Calu3 (cell line): ENCODE data around the gene BMERB1. TPM values are rescaled to one million over a fixed set of nuclear protein-coding genes. Genes with fewer than 3 reads are reported as not detected.
A peak's percentile ranks its signal among the peaks of the same experiment; 100 is the strongest.
"Not testable (repeated sequence)": the region's sequence is repeated elsewhere in the genome, so short reads cannot be mapped to it uniquely, and the experiment has no call there.

Source experiments
- BruUV-seq: library from RNA; stranded (reverse); fragments of 400-500 nt; replicated peaks from 2 replicates; lab custom pipeline; 2021; lab: Mats Ljungman, UMichigan
- CTCF ChIA-PET: fragments of 300-600 bp; sonication (Branson Sonifier 250); formaldehyde crosslinking; loops from one replicate; lab custom pipeline; 2022; ENCODE audit warnings: antibody characterized with exemption; lab: Charles Lee
- DNase-seq: peaks from one replicate; pipeline ENCODE4 v3.0.0; 2022
- H3K27ac Mint-ChIP-seq: one replicate; pipeline ENCODE4 v1.8.0; 2022; ENCODE audit warnings: mixed read lengths; ENCODE audit not compliant: unreplicated experiment
- H3K27me3 Mint-ChIP-seq: one replicate; pipeline ENCODE4 v1.8.0; 2022; ENCODE audit warnings: mixed read lengths; ENCODE audit not compliant: unreplicated experiment
- H3K36me3 Mint-ChIP-seq: one replicate; pipeline ENCODE4 v1.8.0; 2022; ENCODE audit warnings: mild to moderate bottlenecking, moderate library complexity, mixed read lengths; ENCODE audit not compliant: insufficient read depth, unreplicated experiment
- H3K4me1 Mint-ChIP-seq: one replicate; pipeline ENCODE4 v1.8.0; 2022; ENCODE audit warnings: mild to moderate bottlenecking, low read depth, mixed read lengths; ENCODE audit not compliant: unreplicated experiment
- H3K4me3 Mint-ChIP-seq: one replicate; pipeline ENCODE4 v1.8.0; 2022; ENCODE audit warnings: mild to moderate bottlenecking, low read depth, moderate library complexity, mixed read lengths; ENCODE audit not compliant: unreplicated experiment
- H3K9me3 Mint-ChIP-seq: one replicate; pipeline ENCODE4 v1.8.0; 2022; ENCODE audit warnings: low read depth, mixed read lengths; ENCODE audit not compliant: unreplicated experiment
- intact Hi-C: fragments of 100-400 bp; cut with micrococcal nuclease; formaldehyde crosslinking; loops from one replicate; pipeline ENCODE4 v1.10.0; 2022; ENCODE audit not compliant: unreplicated experiment
- total RNA-seq: library from RNA; stranded (reverse); gene quantifications from 2 replicates; pipeline ENCODE4 v1.2.3, GENCODE V29; 2022
- TF ChIP-seq, protein P1 (sequence below): fragments of 200-600 bp; IDR thresholded peaks from one replicate; pipeline ENCODE4 v1.8.0; 2022; ENCODE audit warnings: antibody characterized with exemption; ENCODE audit not compliant: unreplicated experiment

The BMERB1 gene
- total RNA-seq, 1 experiment from 2014 or later: 3.0 TPM

DNA sequence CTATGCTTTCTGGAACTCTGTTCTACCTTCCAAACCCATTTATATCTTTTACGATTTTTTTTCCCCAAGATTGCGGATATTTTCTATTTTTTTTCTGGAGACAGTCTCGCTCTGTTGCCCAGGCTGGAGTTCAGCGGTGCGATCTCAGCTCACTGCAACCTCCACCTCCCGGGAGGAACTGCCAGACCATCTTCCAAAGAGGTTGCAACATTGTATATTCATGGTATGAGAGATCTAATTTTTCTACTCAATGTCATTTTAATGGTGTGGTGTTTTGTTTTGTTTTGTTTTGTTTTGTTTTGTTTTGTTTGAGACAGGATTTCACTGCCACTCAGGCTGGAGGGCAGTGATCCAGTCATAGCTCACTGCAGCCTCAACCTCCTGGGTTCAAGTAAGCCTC lies 8.5 kb upstream of the BMERB1 start:
- H3K9me3 Mint-ChIP-seq: no peaks in the 10 kb centered on the region
- TF ChIP-seq, protein P1, sequence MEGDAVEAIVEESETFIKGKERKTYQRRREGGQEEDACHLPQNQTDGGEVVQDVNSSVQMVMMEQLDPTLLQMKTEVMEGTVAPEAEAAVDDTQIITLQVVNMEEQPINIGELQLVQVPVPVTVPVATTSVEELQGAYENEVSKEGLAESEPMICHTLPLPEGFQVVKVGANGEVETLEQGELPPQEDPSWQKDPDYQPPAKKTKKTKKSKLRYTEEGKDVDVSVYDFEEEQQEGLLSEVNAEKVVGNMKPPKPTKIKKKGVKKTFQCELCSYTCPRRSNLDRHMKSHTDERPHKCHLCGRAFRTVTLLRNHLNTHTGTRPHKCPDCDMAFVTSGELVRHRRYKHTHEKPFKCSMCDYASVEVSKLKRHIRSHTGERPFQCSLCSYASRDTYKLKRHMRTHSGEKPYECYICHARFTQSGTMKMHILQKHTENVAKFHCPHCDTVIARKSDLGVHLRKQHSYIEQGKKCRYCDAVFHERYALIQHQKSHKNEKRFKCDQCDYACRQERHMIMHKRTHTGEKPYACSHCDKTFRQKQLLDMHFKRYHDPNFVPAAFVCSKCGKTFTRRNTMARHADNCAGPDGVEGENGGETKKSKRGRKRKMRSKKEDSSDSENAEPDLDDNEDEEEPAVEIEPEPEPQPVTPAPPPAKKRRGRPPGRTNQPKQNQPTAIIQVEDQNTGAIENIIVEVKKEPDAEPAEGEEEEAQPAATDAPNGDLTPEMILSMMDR: no peak
- no TSS peak for BruUV-seq
- H3K4me1 Mint-ChIP-seq: no peaks in the 10 kb centered on the region
- no peaks in the 10 kb centered on the region for H3K36me3 Mint-ChIP-seq
- H3K27ac Mint-ChIP-seq: no peak overlapping the region
- CTCF ChIA-PET: no interaction called here
- intact Hi-C loops: loop anchor here (2.0 to 10.0 kb wide), 2 partner anchors 41 to 279 kb away; no protein-coding TSS in a partner anchor
- DNase-seq: no peak
- H3K27me3 Mint-ChIP-seq: no peaks in the 10 kb centered on the region
- H3K4me3 Mint-ChIP-seq: no peak overlapping the region

DNA sequence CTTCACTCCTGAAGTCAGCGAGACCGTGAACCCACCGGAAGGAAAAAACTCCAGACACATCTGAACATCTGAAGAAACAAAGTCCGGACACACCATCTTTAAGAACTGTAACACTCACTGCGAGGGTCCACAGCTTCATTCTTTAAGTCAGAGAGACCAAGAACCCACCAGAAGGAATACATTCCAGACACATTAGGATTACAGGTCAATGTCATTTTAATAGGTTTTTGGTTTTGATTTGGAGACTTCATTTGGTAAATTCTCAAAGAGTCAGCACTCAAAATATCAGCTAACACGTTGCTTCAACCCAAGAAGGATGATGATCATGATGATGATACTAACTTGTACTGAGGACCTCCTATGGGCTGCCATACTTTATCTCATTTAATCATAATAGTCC lies 7.6 kb upstream of the BMERB1 start:
- Mint-ChIP-seq H3K27me3 (no peaks in the 10 kb centered on the region), H3K36me3 (no peaks in the 10 kb centered on the region), H3K4me3 (no peak overlapping the region), H3K9me3 (no peaks in the 10 kb centered on the region), H3K27ac (no peak overlapping the region), H3K4me1 (no peaks in the 10 kb centered on the region)
- DNase-seq: no peak
- TF ChIP-seq, protein P1: no peak
- intact Hi-C loops: loop anchor here (2.0 to 10.0 kb wide), 2 partner anchors 40 to 278 kb away; no protein-coding TSS in a partner anchor
- CTCF ChIA-PET: interaction anchor here (1.2 to 1.9 kb wide), 5 partner anchors 13 to 216 kb away, joined by 4 to 14 read pairs (median 6); partner anchors contain the start of gene MARF1
- no TSS peak for BruUV-seq

DNA sequence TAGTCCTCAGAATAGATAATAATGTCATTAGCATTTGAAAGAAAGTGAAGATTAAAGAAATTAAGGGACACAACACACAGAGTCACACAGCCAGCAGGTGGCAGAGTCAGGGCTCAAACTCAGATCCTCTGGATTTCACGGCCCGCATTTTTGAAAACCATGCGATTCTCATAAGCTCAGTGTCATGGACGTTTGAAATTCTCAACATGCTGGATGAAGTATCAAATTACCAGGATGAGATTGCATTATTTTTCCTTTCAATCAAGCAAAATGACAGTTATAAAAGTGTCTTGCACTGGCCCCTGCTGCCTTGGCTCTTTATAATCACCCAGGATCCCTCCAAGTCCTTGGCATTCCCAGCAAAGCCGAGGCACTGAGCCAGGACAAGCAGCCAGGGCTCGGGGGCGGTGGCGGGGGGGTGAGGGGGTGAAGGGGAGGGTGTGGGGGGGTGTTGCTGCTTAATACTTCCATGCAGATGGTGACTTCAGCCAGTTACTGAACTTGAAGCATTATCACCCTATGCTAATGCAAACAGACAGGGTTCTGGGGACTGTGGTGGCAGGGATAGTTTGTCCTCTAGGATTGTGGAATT lies 6.6 kb upstream of the BMERB1 start:
- Mint-ChIP-seq H3K9me3 (no peaks in the 10 kb centered on the region), H3K4me3 (no peak overlapping the region), H3K4me1 (no peaks in the 10 kb centered on the region), H3K27me3 (peaks cover under 1% of the 10 kb centered on the region), H3K36me3 (no peaks in the 10 kb centered on the region), H3K27ac (no peak overlapping the region)
- CTCF ChIA-PET: interaction anchor here (0.6 to 1.9 kb wide), 15 partner anchors 9 to 743 kb away, joined by 3 to 14 read pairs (median 4); partner anchors contain the start of gene MARF1
- intact Hi-C loops: loop anchor here (2.0 to 10.0 kb wide), 2 partner anchors 39 to 277 kb away; no protein-coding TSS in a partner anchor
- BruUV-seq: no TSS peak
- TF ChIP-seq, protein P1: peak; percentile 53
- DNase-seq: peak; percentile 60

DNA sequence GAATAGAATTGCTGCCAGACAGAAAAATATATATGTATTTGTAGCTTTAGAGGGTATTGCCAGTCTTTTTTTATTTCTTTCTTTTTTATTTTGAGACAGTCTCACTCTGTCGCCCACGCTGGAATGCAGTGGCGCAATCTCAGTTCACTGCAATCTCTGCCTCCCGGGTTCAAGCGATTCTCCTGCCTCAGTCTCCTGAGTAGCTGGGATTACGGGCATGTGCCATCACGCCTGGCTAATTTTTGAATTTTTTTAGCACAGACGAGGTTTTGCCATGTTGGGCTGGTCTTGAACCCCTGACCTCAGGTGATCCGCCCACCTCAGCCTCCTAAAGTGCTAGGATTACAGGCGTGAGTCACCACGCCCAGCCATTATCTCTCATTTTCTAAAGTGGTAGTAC lies 3.5 kb upstream of the BMERB1 start:
- BruUV-seq, intact Hi-C loops: not testable (repeated sequence)

DNA sequence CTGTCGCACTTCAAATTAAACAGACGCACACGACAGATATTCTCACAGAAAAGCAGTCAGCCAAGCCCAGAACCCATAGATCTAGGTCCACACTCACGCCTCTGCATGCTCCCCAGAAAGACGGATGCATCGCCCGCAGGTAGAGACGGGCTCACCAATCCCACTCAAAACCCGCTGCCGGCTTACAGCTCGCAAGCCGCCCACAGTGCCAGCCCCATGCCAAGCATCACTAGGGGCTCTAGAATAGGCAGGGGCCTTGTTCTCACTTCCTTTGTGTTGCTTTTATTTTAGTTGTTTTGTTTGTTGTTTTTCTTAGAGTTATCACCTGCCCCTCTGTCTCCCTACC lies 336 bp upstream of the BMERB1 start:
- Mint-ChIP-seq H3K27ac (no peak overlapping the region), H3K9me3 (no peaks in the 10 kb centered on the region), H3K36me3 (peaks cover 12% of the 10 kb centered on the region), H3K4me1 (no peaks in the 10 kb centered on the region), H3K27me3 (peaks cover 38% of the 10 kb centered on the region), H3K4me3 (peak overlapping the region; percentile 78)
- TF ChIP-seq, protein P1: no peak
- intact Hi-C loops: no loop called here
- no TSS peak for BruUV-seq
- DNase-seq: no peak
- CTCF ChIA-PET: interaction anchor here (0.8 kb wide), 1 partner anchor 9 kb away, joined by 4 read pairs; no protein-coding TSS in a partner anchor

More for the DNA sequence above, 3.5 kb upstream of the BMERB1 start:
- peaks cover 32% of the 10 kb centered on the region for H3K27me3 Mint-ChIP-seq
- peaks cover 12% of the 10 kb centered on the region for H3K36me3 Mint-ChIP-seq
- H3K27ac Mint-ChIP-seq, H3K9me3 Mint-ChIP-seq, H3K4me3 Mint-ChIP-seq, CTCF ChIA-PET, H3K4me1 Mint-ChIP-seq, DNase-seq: not testable (repeated sequence)
